Uterus (tissue), 4 donors: ENCODE data around the gene IDUA. TPM values are rescaled to one million over a fixed set of nuclear protein-coding genes. Genes with fewer than 3 reads are reported as not detected.

Experiments
- DNase-seq, 2 donors: peaks; one replicate each; pipeline ENCODE4 v3.0.0-alpha.2; 2019 to 2020
- H3K27ac ChIP-seq, 2 donors: fragments of 200-600 bp; sonication (generic); 1 replicate in 1 of 2; 2 replicates in 1 of 2; pipeline ENCODE4 v1.5.1; 2016 to 2018
- H3K27me3 ChIP-seq, 2 donors: fragments of 200-600 bp; sonication (generic); one replicate each; pipeline ENCODE4 v1.5.1; 2018 to 2019; ENCODE audit warnings: control low read depth in 1 of 2
- H3K36me3 ChIP-seq, 2 donors: fragments of 200-600 bp; sonication (generic); one replicate each; pipeline ENCODE4 v1.5.1; 2019; ENCODE audit warnings: control low read depth in 1 of 2
- H3K4me1 ChIP-seq, 2 donors: fragments of 200-600 bp; sonication (generic); one replicate each; pipeline ENCODE4 v1.5.1; 2018 to 2019; ENCODE audit warnings: control low read depth in 1 of 2
- H3K4me3 ChIP-seq, 2 donors: fragments of 200-600 bp; sonication (generic); 1 replicate in 1 of 2; 2 replicates in 1 of 2; pipeline ENCODE4 v1.5.1; 2018 to 2019; ENCODE audit warnings: mild to moderate bottlenecking in 1 of 2
- H3K9me3 ChIP-seq, 2 donors: fragments of 200-600 bp; sonication (generic); one replicate each; pipeline ENCODE4 v1.5.1; 2019; ENCODE audit warnings: control low read depth in 1 of 2
- POLR2A ChIP-seq, 2 donors: fragments of 450-650 bp; IDR thresholded peaks; one replicate each; pipeline ENCODE4 v1.6.1; 2016; ENCODE audit warnings: antibody characterized with exemption in 2 of 2, mild to moderate bottlenecking in 1 of 2, moderate library complexity in 1 of 2
- intact Hi-C: fragments of 100-400 bp; cut with DNase I; formaldehyde crosslinking; loops from one replicate; pipeline ENCODE4 v1.15.1; 2023; ENCODE audit warnings: low total_unique reads
- total RNA-seq, 4 donors: library from RNA; depleted of rRNA in 3 of 4; stranded (reverse); fragments of >200 nt in 3 of 4; gene quantifications; one replicate each; pipeline versions ENCODE4 v1.1.0 to v1.2.4, GENCODE V29; 2014 to 2023
- TF ChIP-seq, protein P1 (sequence below), 4 experiments: fragments of 200-600 bp in 2 of 4; fragments of 450-650 bp in 2 of 4; sonication (generic) in 2 of 4; IDR thresholded peaks; one replicate each; pipeline ENCODE4 v1.5.1; 2016 to 2019; ENCODE audit warnings: antibody characterized with exemption in 4 of 4, mild to moderate bottlenecking in 2 of 4, moderate library complexity in 1 of 4
- donor health status: DM: yes; HTN: yes; CAD: no.

The IDUA gene
- total RNA-seq, 4 donors from 2014 or later, result 2.8 to 45.8 (median 9.9) TPM

GRCh38 chr4:1019729-1020470 lies 33.1 kb downstream of the IDUA start:
- H3K27me3 ChIP-seq, result no peaks in the 10 kb centered on the region
- H3K27ac ChIP-seq, result no peak overlapping the region
- no peak overlapping the region for H3K4me3 ChIP-seq
- no peak for DNase-seq
- TF ChIP-seq, protein P1, sequence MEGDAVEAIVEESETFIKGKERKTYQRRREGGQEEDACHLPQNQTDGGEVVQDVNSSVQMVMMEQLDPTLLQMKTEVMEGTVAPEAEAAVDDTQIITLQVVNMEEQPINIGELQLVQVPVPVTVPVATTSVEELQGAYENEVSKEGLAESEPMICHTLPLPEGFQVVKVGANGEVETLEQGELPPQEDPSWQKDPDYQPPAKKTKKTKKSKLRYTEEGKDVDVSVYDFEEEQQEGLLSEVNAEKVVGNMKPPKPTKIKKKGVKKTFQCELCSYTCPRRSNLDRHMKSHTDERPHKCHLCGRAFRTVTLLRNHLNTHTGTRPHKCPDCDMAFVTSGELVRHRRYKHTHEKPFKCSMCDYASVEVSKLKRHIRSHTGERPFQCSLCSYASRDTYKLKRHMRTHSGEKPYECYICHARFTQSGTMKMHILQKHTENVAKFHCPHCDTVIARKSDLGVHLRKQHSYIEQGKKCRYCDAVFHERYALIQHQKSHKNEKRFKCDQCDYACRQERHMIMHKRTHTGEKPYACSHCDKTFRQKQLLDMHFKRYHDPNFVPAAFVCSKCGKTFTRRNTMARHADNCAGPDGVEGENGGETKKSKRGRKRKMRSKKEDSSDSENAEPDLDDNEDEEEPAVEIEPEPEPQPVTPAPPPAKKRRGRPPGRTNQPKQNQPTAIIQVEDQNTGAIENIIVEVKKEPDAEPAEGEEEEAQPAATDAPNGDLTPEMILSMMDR (IDR thresholded peaks at IDR 0.05), result no peak
- no peak for TF ChIP-seq POLR2A (IDR thresholded peaks at IDR 0.05)
- no peaks in the 10 kb centered on the region for H3K9me3 ChIP-seq
- H3K4me1 ChIP-seq, result no peaks in the 10 kb centered on the region
- intact Hi-C loops, result no loop called here
- H3K36me3 ChIP-seq, result no peaks in the 10 kb centered on the region

DNA sequence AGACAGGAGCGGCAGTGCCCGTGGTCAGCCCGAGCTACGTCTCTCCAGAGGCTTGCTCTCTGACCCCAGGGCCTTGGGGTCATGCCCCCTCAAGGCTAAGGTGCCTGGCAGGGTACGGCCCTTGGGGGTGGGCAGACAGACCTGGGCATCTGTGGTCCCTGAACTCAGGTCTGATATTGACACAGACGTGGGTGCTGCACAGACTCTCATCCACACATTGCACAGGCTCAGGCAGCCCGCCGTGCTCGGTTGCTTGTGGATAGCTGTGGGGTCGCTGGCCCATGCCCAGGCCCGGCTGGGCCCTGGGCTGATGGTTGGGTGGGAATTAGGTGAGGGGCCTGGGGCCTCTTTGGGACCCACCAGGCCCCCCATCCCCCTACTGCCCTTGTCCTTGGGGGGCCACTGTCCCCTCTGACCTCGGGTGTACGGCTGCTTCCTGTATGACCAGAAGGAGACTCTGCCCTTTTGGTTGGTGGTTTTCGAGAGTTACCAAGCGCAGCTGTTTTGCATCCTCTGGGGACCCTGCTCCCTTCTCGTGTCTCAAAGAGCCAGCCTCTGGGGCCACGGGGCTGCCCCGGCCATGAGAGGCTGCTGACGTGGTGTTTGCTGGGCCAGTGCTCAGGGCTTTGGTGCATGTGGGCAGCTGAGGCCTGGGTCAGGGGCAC lies 34.7 kb downstream of the IDUA start:
- H3K4me3 ChIP-seq, result no peak overlapping the region
- H3K9me3 ChIP-seq, result no peaks in the 10 kb centered on the region
- H3K36me3 ChIP-seq, result no peaks in the 10 kb centered on the region
- DNase-seq, result no peak
- intact Hi-C loops, result no loop called here
- H3K4me1 ChIP-seq, result no peaks in the 10 kb centered on the region
- no peak overlapping the region for H3K27ac ChIP-seq
- no peak for TF ChIP-seq POLR2A (IDR thresholded peaks at IDR 0.05)
- TF ChIP-seq, protein P1 (IDR thresholded peaks at IDR 0.05), result no peak
- H3K27me3 ChIP-seq, result no peaks in the 10 kb centered on the region

GRCh38 chr4:1022051-1022738 lies 35.4 kb downstream of the IDUA start:
- intact Hi-C loops, result no loop called here
- H3K4me1 ChIP-seq, result no peaks in the 10 kb centered on the region
- H3K36me3 ChIP-seq, result no peaks in the 10 kb centered on the region
- DNase-seq, result no peak
- H3K27ac ChIP-seq, result no peak overlapping the region
- no peaks in the 10 kb centered on the region for H3K27me3 ChIP-seq
- no peak overlapping the region for H3K4me3 ChIP-seq
- no peaks in the 10 kb centered on the region for H3K9me3 ChIP-seq
- TF ChIP-seq POLR2A (IDR thresholded peaks at IDR 0.05), result no peak
- TF ChIP-seq, protein P1 (IDR thresholded peaks at IDR 0.05), result no peak

DNA sequence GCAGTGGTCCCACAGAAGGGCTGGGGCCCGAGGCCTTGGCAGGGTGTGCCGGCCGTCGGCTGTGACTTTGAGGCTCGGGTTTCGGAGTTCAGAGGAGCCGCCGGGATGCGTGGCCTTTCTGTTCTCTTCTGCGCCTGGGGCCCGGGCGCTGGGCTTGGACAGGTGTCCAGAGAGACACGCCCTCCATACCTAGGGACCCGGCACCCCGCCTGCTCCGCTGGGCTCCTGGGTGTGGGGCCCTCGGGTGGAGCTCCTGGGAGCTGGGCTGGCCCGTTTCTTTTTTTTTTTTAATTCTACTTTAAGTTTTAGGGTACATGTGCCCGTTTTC lies 35.9 kb downstream of the IDUA start:
- H3K4me3 ChIP-seq, result no peak overlapping the region
- H3K9me3 ChIP-seq, result no peaks in the 10 kb centered on the region
- no peak for DNase-seq
- intact Hi-C loops, result no loop called here
- H3K4me1 ChIP-seq, result no peaks in the 10 kb centered on the region
- TF ChIP-seq POLR2A (IDR thresholded peaks at IDR 0.05), result no peak
- TF ChIP-seq, protein P1 (IDR thresholded peaks at IDR 0.05), result no peak
- no peaks in the 10 kb centered on the region for H3K36me3 ChIP-seq
- no peak overlapping the region for H3K27ac ChIP-seq
- H3K27me3 ChIP-seq, result no peaks in the 10 kb centered on the region

- DNase-seq, result no peak
- Histone ChIP-seq H3K27ac (no peak overlapping the region), H3K27me3 (no peaks in the 10 kb centered on the region), H3K4me1 (no peaks in the 10 kb centered on the region), H3K9me3 (no peaks in the 10 kb centered on the region), H3K36me3 (no peaks in the 10 kb centered on the region), H3K4me3 (no peak overlapping the region)
- intact Hi-C loops, result no loop called here
- no peak for TF ChIP-seq POLR2A (IDR thresholded peaks at IDR 0.05)
- TF ChIP-seq, protein P1 (IDR thresholded peaks at IDR 0.05), result no peak
Observed at GRCh38 chr4:1023075-1023640, 36.3 kb downstream of the IDUA start.
